Neuronal stem cell (in vitro differentiated cells): ENCODE data around the gene IGSF6.

Experiments
- DNase-seq: peaks from one replicate; pipeline ENCODE4 v3.0.0-alpha.2; 2013; ENCODE audit warnings: low spot score
- H2AFZ ChIP-seq: one replicate; pipeline ENCODE4 v1.6.1; 2013; ENCODE audit warnings: mild to moderate bottlenecking, low read length, inconsistent platforms
- H2AK5ac ChIP-seq: 2 replicates; pipeline ENCODE4 v1.6.1; 2013; ENCODE audit warnings: low read depth, mild to moderate bottlenecking, inconsistent platforms, low read length, moderate library complexity, mixed read lengths
- H2BK120ac ChIP-seq: 2 replicates; pipeline ENCODE4 v1.6.1; 2013; ENCODE audit warnings: low read depth, mild to moderate bottlenecking, inconsistent platforms, low read length, moderate library complexity, mixed read lengths
- H2BK12ac ChIP-seq: one replicate; pipeline ENCODE4 v1.6.1; 2013; ENCODE audit warnings: low read length, inconsistent platforms
- H2BK15ac ChIP-seq: 2 replicates; pipeline ENCODE4 v1.6.1; 2013; ENCODE audit warnings: mild to moderate bottlenecking, low read length, inconsistent platforms, mixed read lengths
- H2BK5ac ChIP-seq: one replicate; pipeline ENCODE4 v1.6.1; 2013; ENCODE audit warnings: inconsistent platforms, mild to moderate bottlenecking, low read length, moderate library complexity
- H3K14ac ChIP-seq: one replicate; pipeline ENCODE4 v1.6.1; 2013; ENCODE audit warnings: low read length, inconsistent platforms
- H3K18ac ChIP-seq: 2 replicates; pipeline ENCODE4 v1.6.1; 2013; ENCODE audit warnings: low read length, inconsistent platforms
- H3K23ac ChIP-seq: 2 replicates; pipeline ENCODE4 v1.6.1; 2013; ENCODE audit warnings: low read depth, mild to moderate bottlenecking, mixed read lengths, low read length, inconsistent platforms; ENCODE audit not compliant: poor library complexity
- H3K27ac ChIP-seq: replicated peaks from 3 replicates; pipeline ENCODE4 v1.5.1; 2013; ENCODE audit warnings: low read length, inconsistent platforms
- H3K27me3 ChIP-seq, 3 experiments: 2 replicates each; pipeline ENCODE4 v1.6.1; 2013; ENCODE audit warnings: low read length in 3 of 3, mild to moderate bottlenecking in 2 of 3, inconsistent platforms in 1 of 3, low read depth in 1 of 3, mixed read lengths in 1 of 3, moderate library complexity in 1 of 3; ENCODE audit not compliant: control insufficient read depth in 3 of 3, insufficient read depth in 3 of 3
- H3K36me3 ChIP-seq, 2 donors: replicated peaks in 1 of 2; 2 replicates each; pipeline ENCODE4 v1.6.1; 2013; ENCODE audit warnings: low read length in 2 of 2; ENCODE audit not compliant: control insufficient read depth in 2 of 2, insufficient read depth in 2 of 2
- H3K4ac ChIP-seq: 2 replicates; pipeline ENCODE4 v1.6.1; 2013; ENCODE audit warnings: inconsistent platforms, mild to moderate bottlenecking, low read length, moderate library complexity
- H3K4me1 ChIP-seq, 2 donors: 1 replicate in 1 of 2; 2 replicates in 1 of 2; pipeline ENCODE4 v1.6.1; 2013; ENCODE audit warnings: low read length in 2 of 2, low read depth in 1 of 2; ENCODE audit not compliant: control insufficient read depth in 2 of 2, insufficient read depth in 1 of 2
- H3K4me2 ChIP-seq: one replicate; pipeline ENCODE4 v1.6.1; 2013; ENCODE audit warnings: mild to moderate bottlenecking, low read length, inconsistent platforms; ENCODE audit not compliant: insufficient read depth, poor library complexity, severe bottlenecking
- H3K4me3 ChIP-seq, 2 donors: 2 replicates each; pipeline ENCODE4 v1.5.1; 2013; ENCODE audit warnings: low read length in 2 of 2, mild to moderate bottlenecking in 2 of 2, inconsistent platforms in 1 of 2, moderate library complexity in 1 of 2
- H3K79me1 ChIP-seq: one replicate; pipeline ENCODE4 v1.6.1; 2013; ENCODE audit warnings: low read depth, mild to moderate bottlenecking, inconsistent platforms, low read length, moderate library complexity
- H3K9ac ChIP-seq: one replicate; pipeline ENCODE4 v1.6.1; 2013; ENCODE audit warnings: mild to moderate bottlenecking, low read depth, low read length, inconsistent platforms; ENCODE audit not compliant: poor library complexity
- H3K9me3 ChIP-seq, 2 donors: replicated peaks in 1 of 2; 2 replicates each; pipeline versions ENCODE3 to v1.6.1; 2013; ENCODE audit warnings: low read length in 2 of 2, mild to moderate bottlenecking in 2 of 2, inconsistent platforms in 1 of 2, low read depth in 1 of 2, mixed read lengths in 1 of 2, moderate library complexity in 1 of 2; ENCODE audit not compliant: control insufficient read depth in 2 of 2, insufficient read depth in 1 of 2
- H4K8ac ChIP-seq: one replicate; pipeline ENCODE4 v1.6.1; 2013; ENCODE audit warnings: low read depth, mild to moderate bottlenecking, inconsistent platforms, low read length, moderate library complexity
- H4K91ac ChIP-seq: one replicate; pipeline ENCODE4 v1.6.1; 2013; ENCODE audit warnings: low read length, low read depth, mild to moderate bottlenecking, inconsistent platforms; ENCODE audit not compliant: poor library complexity
- WGBS, 2 donors: extraction: QIAGEN DNeasy Blood & Tissue Kit; methylation state at CpG; one replicate each; pipeline ENCODE4 v1.1.7; 2013; ENCODE audit warnings: missing lambda C conversion rate in 2 of 2, mixed read lengths in 1 of 2; ENCODE audit not compliant: insufficient read length in 2 of 2, insufficient replicate concordance in 1 of 2; ENCODE audit errors: extremely low coverage in 2 of 2; 5-methylcytosine and 5-hydroxymethylcytosine counted together

IGSF6 gene

GRCh38 chr16:21645261-21645721, 7.1 kb downstream of the IGSF6 start:
- WGBS, 2 donors, result no CpG with 5 or more reads among the region's 9 CpGs
- no peak overlapping the region for H3K4me3 ChIP-seq

GRCh38 chr16:21644674-21645073, 7.7 kb downstream of the IGSF6 start:
- no peak for DNase-seq

More at GRCh38 chr16:21645261-21645721, 7.1 kb downstream of the IGSF6 start:
- Histone ChIP-seq H3K4ac (no peak overlapping the region), H3K27me3 (no peaks in the 10 kb centered on the region), H3K14ac (no peak overlapping the region), H2AFZ (no peak overlapping the region), H3K27ac (no peak overlapping the region), H3K79me1 (no peaks in the 10 kb centered on the region), H2BK15ac (no peak overlapping the region), H2BK12ac (no peak overlapping the region), H2BK120ac (no peak overlapping the region), H4K8ac (no peak overlapping the region), H4K91ac (no peak overlapping the region), H3K23ac (no peak overlapping the region), H3K18ac (no peak overlapping the region), H3K9me3 (no peaks in the 10 kb centered on the region), H2AK5ac (no peak overlapping the region), H3K4me1 (no peaks in the 10 kb centered on the region), H3K4me2 (no peak overlapping the region), H3K36me3 (peaks cover 2 to 48% of the 10 kb centered on the region in 2 donors), H2BK5ac (no peak overlapping the region), H3K9ac (no peak overlapping the region)
- no peak for DNase-seq

GRCh38 chr16:21643785-21644184, 8.6 kb downstream of the IGSF6 start:
- DNase-seq, result no peak
- WGBS, 2 donors, result no CpG with 5 or more reads among the region's 3 CpGs

More at GRCh38 chr16:21644674-21645073, 7.7 kb downstream of the IGSF6 start:
- peaks cover 2 to 48% of the 10 kb centered on the region in 2 donors for H3K36me3 ChIP-seq
- H2BK15ac ChIP-seq, result no peak overlapping the region
- H3K79me1 ChIP-seq, result no peaks in the 10 kb centered on the region
- no peak overlapping the region for H2AFZ ChIP-seq
- H3K18ac ChIP-seq, result no peak overlapping the region
- H2AK5ac ChIP-seq, result no peak overlapping the region
- H3K4ac ChIP-seq, result no peak overlapping the region
- H3K9ac ChIP-seq, result no peak overlapping the region
- H2BK12ac ChIP-seq, result no peak overlapping the region
- no peaks in the 10 kb centered on the region for H3K27me3 ChIP-seq
- H3K14ac ChIP-seq, result no peak overlapping the region
- no peak overlapping the region for H2BK120ac ChIP-seq
- no peak overlapping the region for H2BK5ac ChIP-seq
- H3K9me3 ChIP-seq, result no peaks in the 10 kb centered on the region
- H3K27ac ChIP-seq, result no peak overlapping the region
- no peak overlapping the region for H4K8ac ChIP-seq
- H4K91ac ChIP-seq, result no peak overlapping the region
- no peak overlapping the region for H3K4me3 ChIP-seq
- no CpG with 5 or more reads among the region's 4 CpGs for WGBS, 2 donors
- H3K23ac ChIP-seq, result no peak overlapping the region
- H3K4me1 ChIP-seq, result no peaks in the 10 kb centered on the region
- no peak overlapping the region for H3K4me2 ChIP-seq

GRCh38 chr16:21642861-21643260, 9.5 kb downstream of the IGSF6 start:
- no peak overlapping the region for H3K9ac ChIP-seq
- no peak overlapping the region for H3K4me2 ChIP-seq
- no peak overlapping the region for H2BK120ac ChIP-seq
- H3K9me3 ChIP-seq, result no peaks in the 10 kb centered on the region
- H2BK15ac ChIP-seq, result no peak overlapping the region
- no peak overlapping the region for H3K18ac ChIP-seq
- DNase-seq, result no peak
- no peak overlapping the region for H3K27ac ChIP-seq
- no peak overlapping the region for H3K14ac ChIP-seq
- no peak overlapping the region for H2BK12ac ChIP-seq
- H3K4me3 ChIP-seq, result no peak overlapping the region
- no peak overlapping the region for H3K4ac ChIP-seq
- no peaks in the 10 kb centered on the region for H3K79me1 ChIP-seq
- no peak overlapping the region for H2AFZ ChIP-seq
- H3K27me3 ChIP-seq, result no peaks in the 10 kb centered on the region
- no peak overlapping the region for H4K91ac ChIP-seq
- H3K36me3 ChIP-seq, result peaks cover 2 to 45% of the 10 kb centered on the region in 2 donors
- H2AK5ac ChIP-seq, result no peak overlapping the region
- no peaks in the 10 kb centered on the region for H3K4me1 ChIP-seq
- no CpG with 5 or more reads among the region's 7 CpGs for WGBS, 2 donors
- H3K23ac ChIP-seq, result no peak overlapping the region
- no peak overlapping the region for H2BK5ac ChIP-seq
- no peak overlapping the region for H4K8ac ChIP-seq

More at GRCh38 chr16:21643785-21644184, 8.6 kb downstream of the IGSF6 start:
- no peak overlapping the region for H2BK5ac ChIP-seq
- H2BK120ac ChIP-seq, result no peak overlapping the region
- no peak overlapping the region for H3K27ac ChIP-seq
- no peaks in the 10 kb centered on the region for H3K27me3 ChIP-seq
- H3K4me3 ChIP-seq, result no peak overlapping the region
- no peak overlapping the region for H4K91ac ChIP-seq
- H2AK5ac ChIP-seq, result no peak overlapping the region
- no peak overlapping the region for H3K23ac ChIP-seq
- no peaks in the 10 kb centered on the region for H3K9me3 ChIP-seq
- H2BK15ac ChIP-seq, result no peak overlapping the region
- no peak overlapping the region for H2BK12ac ChIP-seq
- no peak overlapping the region for H3K4ac ChIP-seq
- H3K14ac ChIP-seq, result no peak overlapping the region
- peaks cover 2 to 49% of the 10 kb centered on the region in 2 donors for H3K36me3 ChIP-seq
- no peak overlapping the region for H3K4me2 ChIP-seq
- no peaks in the 10 kb centered on the region for H3K79me1 ChIP-seq
- H3K4me1 ChIP-seq, result no peaks in the 10 kb centered on the region
- H3K9ac ChIP-seq, result no peak overlapping the region
- H4K8ac ChIP-seq, result no peak overlapping the region
- H2AFZ ChIP-seq, result no peak overlapping the region
- no peak overlapping the region for H3K18ac ChIP-seq
